ENCODE measurements around the gene ACAA1.
"Not testable (repeated sequence)": the region's sequence is repeated elsewhere in the genome, so short reads cannot be mapped to it uniquely, and the experiment has no call there.

Gene ACAA1

GRCh38 chr3:38101811-38102443, 35.0 kb downstream of the ACAA1 start:
- no peak for DNase-seq (ENCODE audit: low spot score)

- no peak for DNase-seq (ENCODE audit: low spot score)
Observed at GRCh38 chr3:38100498-38100897, 36.4 kb downstream of the ACAA1 start.

GRCh38 chr3:38099518-38099917, 37.4 kb downstream of the ACAA1 start:
- DNase-seq (ENCODE audit: low spot score): no peak

- DNase-seq (ENCODE audit: low spot score): no peak
Observed at GRCh38 chr3:38098376-38098723, 38.6 kb downstream of the ACAA1 start.

- no peak for DNase-seq (ENCODE audit: low spot score)
Observed at GRCh38 chr3:38097446-38098375, 39.2 kb downstream of the ACAA1 start.

GRCh38 chr3:38095669-38096483, 41.1 kb downstream of the ACAA1 start:
- no peak for DNase-seq (ENCODE audit: low spot score)

GRCh38 chr3:38094999-38095398, 41.9 kb downstream of the ACAA1 start:
- DNase-seq (ENCODE audit: low spot score): no peak

GRCh38 chr3:38090453-38090852, 46.5 kb downstream of the ACAA1 start:
- no peak for DNase-seq (ENCODE audit: low spot score)

GRCh38 chr3:38089163-38089562, 47.8 kb downstream of the ACAA1 start:
- no peak for DNase-seq (ENCODE audit: low spot score)

- DNase-seq (ENCODE audit: low spot score): no peak
Observed at GRCh38 chr3:38088126-38089078, 48.5 kb downstream of the ACAA1 start.

GRCh38 chr3:38087278-38087677, 49.6 kb downstream of the ACAA1 start:
- not testable (repeated sequence) for DNase-seq (ENCODE audit: low spot score)

- DNase-seq (ENCODE audit: low spot score): no peak
Observed at GRCh38 chr3:38086496-38086895, 50.4 kb downstream of the ACAA1 start.

GRCh38 chr3:38085943-38086324, 51.0 kb downstream of the ACAA1 start:
- DNase-seq (ENCODE audit: low spot score): no peak

- no peak for DNase-seq (ENCODE audit: low spot score)
Observed at GRCh38 chr3:38085311-38085942, 51.5 kb downstream of the ACAA1 start.

GRCh38 chr3:38084334-38085310, 52.3 kb downstream of the ACAA1 start:
- no peak for DNase-seq (ENCODE audit: low spot score)

- no peak for DNase-seq (ENCODE audit: low spot score)
Observed at GRCh38 chr3:38083871-38084333, 53.0 kb downstream of the ACAA1 start.

GRCh38 chr3:38083254-38083653, 53.7 kb downstream of the ACAA1 start:
- not testable (repeated sequence) for DNase-seq (ENCODE audit: low spot score)

- not testable (repeated sequence) for DNase-seq (ENCODE audit: low spot score)
Observed at GRCh38 chr3:38082296-38082695, 54.6 kb downstream of the ACAA1 start.

- not testable (repeated sequence) for DNase-seq (ENCODE audit: low spot score)
Observed at GRCh38 chr3:38077073-38077472, 59.9 kb downstream of the ACAA1 start.

All from globus pallidus (tissue), 1 donor.